Germinal center (tissue), 1 donor: Measurements from ENCODE around the gene TENM3.

ENCODE experiments used
- DNase-seq: peaks from one replicate; pipeline ENCODE4 v3.0.0; 2012; ENCODE audit warnings: mixed read lengths, low spot score

The TENM3 gene

GRCh38 chr4:182400790-182401189 lies 157.6 kb downstream of the TENM3 start:
- no peak for DNase-seq

GRCh38 chr4:182404376-182404775 lies 161.2 kb downstream of the TENM3 start:
- no peak for DNase-seq

DNA sequence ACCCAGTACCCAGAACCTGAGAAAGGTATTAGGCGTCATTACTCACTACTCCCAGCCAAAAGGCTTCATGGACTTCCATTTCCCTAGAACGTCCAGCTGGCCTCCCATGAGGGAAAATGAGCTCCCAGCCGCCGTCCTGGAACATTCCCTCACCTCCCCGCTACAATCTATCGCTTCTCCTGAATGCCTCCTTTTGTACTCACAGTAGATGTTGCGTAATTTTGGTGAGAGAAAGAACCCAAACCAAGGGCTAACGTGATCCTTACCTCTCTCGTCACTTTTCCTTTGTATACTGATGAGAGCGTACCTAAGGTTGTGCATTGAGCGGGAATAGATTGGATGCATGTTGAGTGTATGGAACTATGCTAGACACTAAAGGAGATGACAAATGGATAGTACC lies 161.9 kb downstream of the TENM3 start:
- DNase-seq = no peak

GRCh38 chr4:182409271-182409670 lies 166.1 kb downstream of the TENM3 start:
- no peak for DNase-seq

DNA sequence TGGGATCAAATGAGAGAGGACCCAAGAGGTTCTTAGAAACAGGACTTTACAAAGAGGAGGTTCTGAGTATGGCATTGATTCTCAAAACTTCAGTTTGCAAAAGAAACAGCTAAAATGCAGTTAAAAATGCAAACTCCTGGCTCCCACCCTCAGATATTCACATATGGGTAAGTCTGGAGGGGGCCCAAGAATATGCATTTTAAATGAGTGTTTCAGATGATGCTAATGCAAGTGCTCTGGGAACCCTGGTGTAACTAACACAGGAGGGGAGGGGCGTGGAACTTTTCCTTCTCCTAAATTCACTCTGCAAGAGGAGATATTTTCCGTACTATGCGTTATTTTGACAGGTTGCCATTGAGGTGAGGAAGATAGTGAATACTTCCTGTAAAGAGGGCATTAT lies 168.2 kb downstream of the TENM3 start:
- DNase-seq = no peak

GRCh38 chr4:182413550-182413949 lies 170.3 kb downstream of the TENM3 start:
- no peak for DNase-seq

- no peak for DNase-seq
Observed at GRCh38 chr4:182415116-182415515, 171.9 kb downstream of the TENM3 start.

DNA sequence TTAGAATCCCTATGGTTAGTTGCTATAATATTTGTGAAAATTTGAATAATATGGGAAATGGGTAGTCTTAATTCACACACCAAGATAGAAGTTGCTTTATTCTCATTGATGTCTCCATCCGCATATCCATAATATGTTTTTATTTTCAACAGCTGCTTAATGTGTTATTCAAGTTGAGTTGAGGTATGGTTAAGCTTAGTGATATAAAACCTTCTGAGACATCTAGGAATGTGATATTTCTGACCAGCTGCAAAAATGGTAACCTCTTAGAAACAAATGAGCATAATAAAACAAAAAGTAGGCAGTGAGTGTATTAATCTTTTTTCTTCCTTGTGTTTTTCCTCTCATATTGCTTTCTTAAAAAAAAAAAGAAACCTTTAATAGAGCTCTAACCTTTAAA lies 172.9 kb downstream of the TENM3 start:
- DNase-seq = no peak

DNA sequence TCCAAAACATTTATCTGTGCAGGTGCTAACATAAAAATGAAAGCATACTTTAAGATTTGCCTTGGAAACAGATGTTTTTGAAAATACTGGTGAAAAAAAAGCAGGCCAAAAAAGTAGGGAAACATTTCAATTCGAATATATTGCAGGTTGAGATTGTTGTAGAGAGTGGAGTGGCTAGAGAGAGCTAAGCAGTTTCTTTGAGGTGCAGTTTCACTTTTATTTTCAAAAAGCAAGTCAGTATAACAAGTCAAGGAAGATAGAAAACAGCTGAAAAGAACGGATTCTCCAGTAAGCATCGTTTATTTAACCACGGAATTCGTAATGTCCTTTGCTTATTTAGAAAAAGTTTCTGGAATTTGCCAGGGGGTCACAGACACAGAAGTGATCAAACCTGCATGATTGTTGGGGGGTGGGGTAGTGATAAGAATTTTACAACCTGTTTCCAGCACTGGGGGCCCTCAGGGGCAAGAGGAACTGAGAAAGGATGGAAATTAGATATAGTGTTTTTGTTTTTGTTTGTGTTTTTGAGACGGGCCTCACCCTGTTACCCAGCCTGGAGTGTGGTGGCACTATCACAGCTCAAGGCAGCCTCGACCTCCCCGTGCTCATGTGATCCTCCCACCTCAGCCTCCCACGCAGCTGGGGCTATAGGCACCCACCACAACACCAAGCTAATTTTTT lies 175.0 kb downstream of the TENM3 start:
- DNase-seq = no peak

- DNase-seq = no peak
Observed at GRCh38 chr4:182420189-182420588, 177.0 kb downstream of the TENM3 start.

GRCh38 chr4:182421753-182422152 lies 178.6 kb downstream of the TENM3 start:
- no peak for DNase-seq

DNA sequence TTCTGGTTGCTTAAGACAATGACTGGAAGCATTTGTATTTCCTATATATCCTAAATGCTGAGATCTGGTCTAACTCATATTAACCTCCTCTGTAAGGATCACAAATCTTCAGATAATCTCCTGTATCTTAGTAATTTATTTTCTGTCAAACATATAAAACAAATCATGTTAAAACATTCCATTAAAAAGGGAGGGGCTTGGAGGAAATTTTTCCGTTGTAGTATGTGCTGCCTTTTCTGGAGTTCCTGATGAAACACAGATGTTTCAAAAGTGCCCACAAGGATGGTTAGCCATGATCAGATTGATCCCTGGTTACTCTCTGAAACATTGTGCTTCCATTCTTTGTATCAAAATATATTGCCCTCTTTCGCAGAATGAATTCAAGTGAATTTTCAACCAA lies 182.1 kb downstream of the TENM3 start:
- no peak for DNase-seq

GRCh38 chr4:182426901-182427300 lies 183.7 kb downstream of the TENM3 start:
- DNase-seq = no peak

DNA sequence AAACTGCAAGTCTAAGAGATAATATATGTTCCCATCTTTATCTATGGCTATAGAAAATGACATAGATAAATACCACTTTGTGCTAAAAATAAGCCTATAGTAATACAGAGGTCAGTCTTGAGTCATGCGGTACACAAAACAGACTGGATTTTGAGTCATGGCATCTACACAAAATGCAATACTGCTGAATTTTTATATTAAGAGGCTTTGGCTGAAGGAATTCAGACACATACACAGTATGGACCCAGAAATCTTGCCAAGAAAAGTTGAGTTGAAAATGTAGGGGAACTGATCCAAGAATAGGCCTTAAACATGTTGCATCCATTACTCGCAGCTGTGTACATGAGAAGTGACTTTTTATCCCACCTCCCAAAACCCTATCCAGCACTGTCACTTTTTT lies 184.4 kb downstream of the TENM3 start:
- DNase-seq = no peak

- DNase-seq = no peak
Observed at GRCh38 chr4:182429896-182430295, 186.7 kb downstream of the TENM3 start.

GRCh38 chr4:182432819-182433218 lies 189.6 kb downstream of the TENM3 start:
- DNase-seq = no peak

DNA sequence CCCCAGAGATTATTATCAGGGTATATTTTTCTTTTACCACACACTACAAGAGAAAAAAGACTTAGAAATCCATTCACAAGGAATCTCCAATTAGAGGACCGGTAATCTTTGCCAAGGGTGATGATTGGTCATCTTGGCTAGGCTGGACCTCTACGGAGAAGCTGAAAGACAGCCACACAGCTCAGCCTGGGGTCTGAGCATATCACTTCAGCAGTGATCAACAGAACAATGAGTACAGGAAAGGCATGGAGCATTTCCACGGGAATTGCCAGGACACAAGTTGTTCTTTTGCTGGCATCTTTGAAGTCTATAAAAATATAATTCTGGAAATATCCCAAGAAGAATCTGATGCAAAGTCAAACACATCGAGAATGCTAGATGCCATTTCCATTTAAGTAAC lies 191.5 kb downstream of the TENM3 start:
- DNase-seq = no peak

GRCh38 chr4:182435401-182435800 lies 192.2 kb downstream of the TENM3 start:
- DNase-seq = no peak

GRCh38 chr4:182443070-182443469 lies 199.9 kb downstream of the TENM3 start:
- DNase-seq = no peak

GRCh38 chr4:182447767-182448280 lies 204.6 kb downstream of the TENM3 start:
- DNase-seq = no peak

- peak; percentile 46 for DNase-seq
Observed at GRCh38 chr4:182448281-182449151, 205.3 kb downstream of the TENM3 start.

DNA sequence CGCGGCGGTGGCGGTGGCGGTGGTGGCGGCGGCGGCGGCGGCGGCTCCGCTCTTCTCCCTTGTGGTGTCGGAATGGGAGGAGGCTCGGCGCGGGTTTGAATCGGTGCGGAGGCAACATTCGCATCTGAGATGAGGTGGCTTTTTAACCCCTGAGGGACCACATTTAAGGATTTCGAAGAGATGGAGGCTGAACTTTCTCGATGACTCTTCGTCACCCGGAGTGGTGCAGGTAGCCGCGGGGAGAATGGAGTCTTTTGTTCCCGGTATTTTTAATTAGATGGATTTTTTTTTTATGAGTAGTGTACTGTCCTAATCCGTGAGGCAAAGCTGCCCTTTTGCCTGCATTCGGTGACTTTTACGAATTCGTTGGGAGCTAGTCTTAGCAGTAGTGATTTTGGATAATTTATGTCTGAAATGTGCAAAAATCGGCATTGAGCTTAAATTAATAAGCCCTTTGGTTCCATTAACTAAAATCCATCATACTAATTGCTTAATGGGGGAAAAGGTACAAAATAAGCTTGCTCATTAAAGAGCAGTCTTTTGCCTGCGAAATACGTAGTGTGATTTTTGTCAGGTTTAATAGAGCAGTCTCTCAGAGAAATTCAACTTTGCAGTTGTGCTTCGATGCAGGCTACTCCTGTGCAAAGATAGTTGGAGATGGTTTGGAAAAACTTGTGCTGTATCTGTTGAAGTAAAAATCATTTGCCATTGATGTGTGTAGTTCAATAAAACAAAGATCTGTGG lies 206.2 kb downstream of the TENM3 start:
- no peak for DNase-seq
